Endothelial cell (in vitro differentiated cells): Measurements from ENCODE around the gene POLR3C. TPM values are rescaled to one million over a fixed set of nuclear protein-coding genes. Genes with fewer than 3 reads are reported as not detected.
A peak's percentile ranks its signal among the peaks of the same experiment; 100 is the strongest.

Source experiments
- DNase-seq: peaks from one replicate; pipeline ENCODE4 v3.0.0; 2021; ENCODE audit warnings: low spot score
- H3K27ac Mint-ChIP-seq: one replicate; pipeline ENCODE4 v1.8.0; 2021; ENCODE audit warnings: mixed read lengths, inconsistent platforms; ENCODE audit not compliant: unreplicated experiment
- H3K27me3 Mint-ChIP-seq: one replicate; pipeline ENCODE4 v1.8.0; 2021; ENCODE audit warnings: mild to moderate bottlenecking, moderate library complexity, mixed read lengths, inconsistent platforms; ENCODE audit not compliant: unreplicated experiment
- H3K36me3 Mint-ChIP-seq: one replicate; pipeline ENCODE4 v1.8.0; 2021; ENCODE audit warnings: mild to moderate bottlenecking, low read depth, mixed read lengths, inconsistent platforms; ENCODE audit not compliant: unreplicated experiment
- H3K4me1 Mint-ChIP-seq: one replicate; pipeline ENCODE4 v1.8.0; 2021; ENCODE audit warnings: mild to moderate bottlenecking, mixed read lengths, inconsistent platforms; ENCODE audit not compliant: unreplicated experiment
- H3K4me3 Mint-ChIP-seq: one replicate; pipeline ENCODE4 v1.8.0; 2021; ENCODE audit warnings: mild to moderate bottlenecking, mixed read lengths, inconsistent platforms; ENCODE audit not compliant: unreplicated experiment
- H3K9me3 Mint-ChIP-seq: one replicate; pipeline ENCODE4 v1.8.0; 2021; ENCODE audit warnings: mixed read lengths, inconsistent platforms; ENCODE audit not compliant: unreplicated experiment
- microRNA-seq: library from miRNA; unstranded; fragments of <30 nt; microRNA quantifications from one replicate; pipeline ENCODE4, GENCODE V29; 2020; ENCODE audit not compliant: unreplicated experiment
- total RNA-seq: library from RNA; stranded (reverse); fragmentation: NEBNext Ultra II Directional; extraction: Animal tissue kit (Norgen Biotek cat#: 25700); gene quantifications from one replicate; pipeline ENCODE4 v1.2.1, GENCODE V29; 2021; ENCODE audit not compliant: unreplicated experiment
- TF ChIP-seq, protein P1 (sequence below): fragments of 200-600 bp; sonication (generic); IDR thresholded peaks from one replicate; pipeline ENCODE4 v1.5.0; 2021; ENCODE audit warnings: antibody characterized with exemption; ENCODE audit not compliant: unreplicated experiment

The POLR3C gene
- total RNA-seq, 1 donor from 2014 or later = 28.4 TPM

DNA sequence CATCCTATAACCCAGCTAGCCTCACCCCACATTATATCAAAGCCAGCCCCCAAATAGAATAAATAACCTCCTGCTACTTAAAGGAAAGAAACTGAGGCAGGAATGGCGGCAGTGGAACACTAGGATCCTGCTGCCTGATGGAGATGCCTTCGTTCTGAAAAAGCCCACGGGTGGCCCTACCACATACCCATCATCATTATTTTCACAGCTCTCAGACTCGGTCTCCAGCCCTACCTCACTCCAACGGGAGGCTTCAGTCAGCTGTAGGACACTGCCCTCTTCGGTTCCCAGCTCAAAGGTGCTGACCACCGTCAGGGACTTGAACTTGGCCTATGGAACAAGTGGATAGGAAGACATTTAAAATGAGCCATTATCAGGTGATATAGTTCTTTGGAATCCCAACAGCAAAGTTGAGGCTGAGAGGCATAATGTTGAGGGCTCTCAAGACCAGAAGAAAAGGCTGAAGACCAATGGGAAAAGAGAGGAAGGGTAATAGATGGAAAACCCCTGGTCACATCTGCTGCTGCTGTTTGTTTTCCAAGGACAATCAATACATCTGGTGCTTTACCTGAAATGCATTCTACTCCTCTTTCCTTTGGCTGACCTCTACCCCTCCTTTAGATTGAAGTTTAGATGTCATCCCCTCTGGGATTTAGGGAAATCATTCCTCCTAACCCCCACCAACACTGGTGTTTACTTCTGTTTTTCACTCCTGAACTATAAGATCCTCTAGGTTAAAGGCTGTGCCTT lies 69.5 kb downstream of the POLR3C start:
- H3K4me3 Mint-ChIP-seq = peak overlapping the region; percentile 37
- TF ChIP-seq, protein P1, sequence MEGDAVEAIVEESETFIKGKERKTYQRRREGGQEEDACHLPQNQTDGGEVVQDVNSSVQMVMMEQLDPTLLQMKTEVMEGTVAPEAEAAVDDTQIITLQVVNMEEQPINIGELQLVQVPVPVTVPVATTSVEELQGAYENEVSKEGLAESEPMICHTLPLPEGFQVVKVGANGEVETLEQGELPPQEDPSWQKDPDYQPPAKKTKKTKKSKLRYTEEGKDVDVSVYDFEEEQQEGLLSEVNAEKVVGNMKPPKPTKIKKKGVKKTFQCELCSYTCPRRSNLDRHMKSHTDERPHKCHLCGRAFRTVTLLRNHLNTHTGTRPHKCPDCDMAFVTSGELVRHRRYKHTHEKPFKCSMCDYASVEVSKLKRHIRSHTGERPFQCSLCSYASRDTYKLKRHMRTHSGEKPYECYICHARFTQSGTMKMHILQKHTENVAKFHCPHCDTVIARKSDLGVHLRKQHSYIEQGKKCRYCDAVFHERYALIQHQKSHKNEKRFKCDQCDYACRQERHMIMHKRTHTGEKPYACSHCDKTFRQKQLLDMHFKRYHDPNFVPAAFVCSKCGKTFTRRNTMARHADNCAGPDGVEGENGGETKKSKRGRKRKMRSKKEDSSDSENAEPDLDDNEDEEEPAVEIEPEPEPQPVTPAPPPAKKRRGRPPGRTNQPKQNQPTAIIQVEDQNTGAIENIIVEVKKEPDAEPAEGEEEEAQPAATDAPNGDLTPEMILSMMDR = no peak
- H3K9me3 Mint-ChIP-seq = no peaks in the 10 kb centered on the region
- peaks cover 14% of the 10 kb centered on the region for H3K36me3 Mint-ChIP-seq
- peaks cover 4% of the 10 kb centered on the region for H3K27me3 Mint-ChIP-seq
- peaks cover 42% of the 10 kb centered on the region for H3K4me1 Mint-ChIP-seq
- peak overlapping the region; percentile 18 for H3K27ac Mint-ChIP-seq
- no peak for DNase-seq

Small RNA genes lying within 50 kb of the gene (microRNA-seq; reads per million reads assigned to microRNA genes)
- gene MIR6736 = 0.77 reads per million, percentile 4 among the genes with 10 or more reads in this experiment

Other genes starting within 250 kb of the POLR3C start
- 24.6 TPM for gene GPR89A, start 216.2 kb upstream of the POLR3C start, total RNA-seq
- gene PDZK1, start 116.8 kb upstream of the POLR3C start, total RNA-seq = 0.41 TPM
- not detected for gene CD160, start 104.7 kb upstream of the POLR3C start, total RNA-seq
- 13.1 TPM for gene RNF115, start 105 bp upstream of the POLR3C start, total RNA-seq
- gene NUDT17, start 21.4 kb downstream of the POLR3C start, total RNA-seq = 3.8 TPM
- 38.8 TPM for gene PIAS3, start 34.9 kb downstream of the POLR3C start, total RNA-seq
- not detected for gene ANKRD35, start 61.7 kb downstream of the POLR3C start, total RNA-seq
- gene ITGA10, start 85.8 kb downstream of the POLR3C start, total RNA-seq = 6.1 TPM
- gene PEX11B, start 94.5 kb downstream of the POLR3C start, total RNA-seq = 34.0 TPM
- gene RBM8A, start 103.3 kb downstream of the POLR3C start, total RNA-seq = 213 TPM
- 83.3 TPM for gene LIX1L, start 133.8 kb downstream of the POLR3C start, total RNA-seq
- gene ANKRD34A, start 140.4 kb downstream of the POLR3C start, total RNA-seq = 0.56 TPM
- 12.4 TPM for gene POLR3GL, start 140.5 kb downstream of the POLR3C start, total RNA-seq
- 107 TPM for gene TXNIP, start 172.4 kb downstream of the POLR3C start, total RNA-seq
- not detected for gene HJV, start 197.5 kb downstream of the POLR3C start, total RNA-seq